ENCODE results near the gene NOTCH3.

GRCh38 chr19:15213715-15214381 is 13.1 kb upstream of the NOTCH3 start:
- TF ChIP-seq CTCF (conservative IDR thresholded peaks at IDR 0.05 in 1 of 2, IDR thresholded peaks at IDR 0.05 in 1 of 2; ENCODE audit: low read depth in 1 of 2, low read length in 2 of 2) (no peak), EZH2 (IDR thresholded peaks at IDR 0.05; ENCODE audit: low read length, missing control alignments) (no peak)
